Body of pancreas (tissue), 4 donors: ENCODE data around the gene ATP10D.

Experiments
- CTCF ChIP-seq, 7 experiments: fragments of 450-650 bp in 4 of 7; fragments of 200-600 bp in 3 of 7; sonication (generic) in 3 of 7; IDR thresholded peaks; one replicate each; pipeline ENCODE4 v1.5.1; 2016 to 2019; ENCODE audit warnings: antibody characterized with exemption in 7 of 7
- POLR2A ChIP-seq, 3 donors: fragments of 450-650 bp; IDR thresholded peaks; one replicate each; pipeline ENCODE4 v1.6.1; 2016; ENCODE audit warnings: antibody characterized with exemption in 3 of 3, mild to moderate bottlenecking in 2 of 3

DNA sequence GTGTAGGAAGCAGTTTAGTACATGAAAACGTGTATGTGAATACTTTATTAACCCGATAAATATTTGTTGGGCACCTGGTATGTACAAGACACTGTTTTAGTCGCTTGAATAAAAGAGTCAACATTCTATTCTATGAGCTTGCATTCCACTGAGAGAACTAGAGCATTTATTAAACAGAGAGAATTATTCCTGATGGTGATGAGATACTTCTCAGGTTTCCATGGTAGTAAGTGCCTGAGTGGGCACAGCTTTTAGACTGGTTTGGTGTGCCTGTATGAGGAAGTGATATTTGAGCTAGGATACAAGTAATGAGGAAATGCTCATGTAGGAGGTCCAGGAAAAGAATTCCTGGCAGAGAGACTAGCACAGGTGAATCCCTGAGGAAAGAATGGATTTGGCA, 94.2 kb downstream of the ATP10D start:
- no peak for TF ChIP-seq CTCF (IDR thresholded peaks at IDR 0.05)
- no peak for TF ChIP-seq POLR2A (IDR thresholded peaks at IDR 0.05)
